ENCODE results near the gene SLC6A19.

DNA sequence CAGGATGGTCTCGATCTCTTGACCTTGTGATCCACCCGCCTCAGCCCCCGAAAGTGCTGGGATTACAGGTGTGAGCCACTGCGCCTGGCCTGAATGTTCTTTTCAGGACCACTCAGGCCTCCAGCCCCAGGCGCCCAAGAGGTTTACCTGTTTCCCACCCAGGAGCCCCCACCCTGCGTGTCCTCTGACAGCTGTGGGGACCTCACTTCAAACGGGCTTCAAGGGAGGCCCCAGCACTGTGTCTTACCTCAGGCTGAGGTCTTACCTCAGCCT is 19.1 kb upstream of the SLC6A19 start:
- TF ChIP-seq, protein P1, sequence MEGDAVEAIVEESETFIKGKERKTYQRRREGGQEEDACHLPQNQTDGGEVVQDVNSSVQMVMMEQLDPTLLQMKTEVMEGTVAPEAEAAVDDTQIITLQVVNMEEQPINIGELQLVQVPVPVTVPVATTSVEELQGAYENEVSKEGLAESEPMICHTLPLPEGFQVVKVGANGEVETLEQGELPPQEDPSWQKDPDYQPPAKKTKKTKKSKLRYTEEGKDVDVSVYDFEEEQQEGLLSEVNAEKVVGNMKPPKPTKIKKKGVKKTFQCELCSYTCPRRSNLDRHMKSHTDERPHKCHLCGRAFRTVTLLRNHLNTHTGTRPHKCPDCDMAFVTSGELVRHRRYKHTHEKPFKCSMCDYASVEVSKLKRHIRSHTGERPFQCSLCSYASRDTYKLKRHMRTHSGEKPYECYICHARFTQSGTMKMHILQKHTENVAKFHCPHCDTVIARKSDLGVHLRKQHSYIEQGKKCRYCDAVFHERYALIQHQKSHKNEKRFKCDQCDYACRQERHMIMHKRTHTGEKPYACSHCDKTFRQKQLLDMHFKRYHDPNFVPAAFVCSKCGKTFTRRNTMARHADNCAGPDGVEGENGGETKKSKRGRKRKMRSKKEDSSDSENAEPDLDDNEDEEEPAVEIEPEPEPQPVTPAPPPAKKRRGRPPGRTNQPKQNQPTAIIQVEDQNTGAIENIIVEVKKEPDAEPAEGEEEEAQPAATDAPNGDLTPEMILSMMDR (IDR thresholded peaks at IDR 0.05), result no peak
- TF ChIP-seq RFX5 (IDR thresholded peaks at IDR 0.05; ENCODE audit: low read length) (no peak), EP300 (IDR thresholded peaks at IDR 0.05; ENCODE audit: borderline replicate concordance in 1 of 2, low read depth in 1 of 2, low read length in 1 of 2) (no peak), ELF1 (IDR thresholded peaks at IDR 0.05) (no peak), YY1 (IDR thresholded peaks at IDR 0.05; ENCODE audit: low read depth) (no peak), FOSL2 (IDR thresholded peaks at IDR 0.05; ENCODE audit: borderline replicate concordance, low read depth) (no peak), JUND (IDR thresholded peaks at IDR 0.05) (no peak), TCF12 (IDR thresholded peaks at IDR 0.05) (no peak)
- TF ChIP-seq, protein P2, sequence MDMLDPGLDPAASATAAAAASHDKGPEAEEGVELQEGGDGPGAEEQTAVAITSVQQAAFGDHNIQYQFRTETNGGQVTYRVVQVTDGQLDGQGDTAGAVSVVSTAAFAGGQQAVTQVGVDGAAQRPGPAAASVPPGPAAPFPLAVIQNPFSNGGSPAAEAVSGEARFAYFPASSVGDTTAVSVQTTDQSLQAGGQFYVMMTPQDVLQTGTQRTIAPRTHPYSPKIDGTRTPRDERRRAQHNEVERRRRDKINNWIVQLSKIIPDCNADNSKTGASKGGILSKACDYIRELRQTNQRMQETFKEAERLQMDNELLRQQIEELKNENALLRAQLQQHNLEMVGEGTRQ (IDR thresholded peaks at IDR 0.05; ENCODE audit: borderline replicate concordance, low read depth, low read length), result no peak
- TF ChIP-seq, protein P3, sequence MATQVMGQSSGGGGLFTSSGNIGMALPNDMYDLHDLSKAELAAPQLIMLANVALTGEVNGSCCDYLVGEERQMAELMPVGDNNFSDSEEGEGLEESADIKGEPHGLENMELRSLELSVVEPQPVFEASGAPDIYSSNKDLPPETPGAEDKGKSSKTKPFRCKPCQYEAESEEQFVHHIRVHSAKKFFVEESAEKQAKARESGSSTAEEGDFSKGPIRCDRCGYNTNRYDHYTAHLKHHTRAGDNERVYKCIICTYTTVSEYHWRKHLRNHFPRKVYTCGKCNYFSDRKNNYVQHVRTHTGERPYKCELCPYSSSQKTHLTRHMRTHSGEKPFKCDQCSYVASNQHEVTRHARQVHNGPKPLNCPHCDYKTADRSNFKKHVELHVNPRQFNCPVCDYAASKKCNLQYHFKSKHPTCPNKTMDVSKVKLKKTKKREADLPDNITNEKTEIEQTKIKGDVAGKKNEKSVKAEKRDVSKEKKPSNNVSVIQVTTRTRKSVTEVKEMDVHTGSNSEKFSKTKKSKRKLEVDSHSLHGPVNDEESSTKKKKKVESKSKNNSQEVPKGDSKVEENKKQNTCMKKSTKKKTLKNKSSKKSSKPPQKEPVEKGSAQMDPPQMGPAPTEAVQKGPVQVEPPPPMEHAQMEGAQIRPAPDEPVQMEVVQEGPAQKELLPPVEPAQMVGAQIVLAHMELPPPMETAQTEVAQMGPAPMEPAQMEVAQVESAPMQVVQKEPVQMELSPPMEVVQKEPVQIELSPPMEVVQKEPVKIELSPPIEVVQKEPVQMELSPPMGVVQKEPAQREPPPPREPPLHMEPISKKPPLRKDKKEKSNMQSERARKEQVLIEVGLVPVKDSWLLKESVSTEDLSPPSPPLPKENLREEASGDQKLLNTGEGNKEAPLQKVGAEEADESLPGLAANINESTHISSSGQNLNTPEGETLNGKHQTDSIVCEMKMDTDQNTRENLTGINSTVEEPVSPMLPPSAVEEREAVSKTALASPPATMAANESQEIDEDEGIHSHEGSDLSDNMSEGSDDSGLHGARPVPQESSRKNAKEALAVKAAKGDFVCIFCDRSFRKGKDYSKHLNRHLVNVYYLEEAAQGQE (IDR thresholded peaks at IDR 0.05; ENCODE audit: low read depth, low read length), result no peak
- TF ChIP-seq, protein P4, sequence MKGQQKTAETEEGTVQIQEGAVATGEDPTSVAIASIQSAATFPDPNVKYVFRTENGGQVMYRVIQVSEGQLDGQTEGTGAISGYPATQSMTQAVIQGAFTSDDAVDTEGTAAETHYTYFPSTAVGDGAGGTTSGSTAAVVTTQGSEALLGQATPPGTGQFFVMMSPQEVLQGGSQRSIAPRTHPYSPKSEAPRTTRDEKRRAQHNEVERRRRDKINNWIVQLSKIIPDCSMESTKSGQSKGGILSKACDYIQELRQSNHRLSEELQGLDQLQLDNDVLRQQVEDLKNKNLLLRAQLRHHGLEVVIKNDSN (IDR thresholded peaks at IDR 0.05; ENCODE audit: borderline replicate concordance, low read depth), result no peak

Data from SK-N-SH (cell line).